ENCODE results near the gene NAPSA.
"Not testable (repeated sequence)": the region's sequence is repeated elsewhere in the genome, so short reads cannot be mapped to it uniquely, and the experiment has no call there.

Gene NAPSA

GRCh38 chr19:50358483-50359327 is 6.7 kb downstream of the NAPSA start:
- DNase-seq = peak; percentile 79

GRCh38 chr19:50357178-50358100 is 8.0 kb downstream of the NAPSA start:
- DNase-seq = peak; percentile 89

- DNase-seq = no peak
Observed at GRCh38 chr19:50356691-50357177, 8.7 kb downstream of the NAPSA start.

- not testable (repeated sequence) for DNase-seq
Observed at GRCh38 chr19:50353487-50353880, 12.0 kb downstream of the NAPSA start.

GRCh38 chr19:50352242-50352641 is 13.2 kb downstream of the NAPSA start:
- DNase-seq = no peak

- no peak for DNase-seq
Observed at GRCh38 chr19:50349277-50350057, 16.0 kb downstream of the NAPSA start.

GRCh38 chr19:50347089-50347581 is 18.3 kb downstream of the NAPSA start:
- not testable (repeated sequence) for DNase-seq

GRCh38 chr19:50344661-50345318 is 20.6 kb downstream of the NAPSA start:
- DNase-seq = no peak

GRCh38 chr19:50341091-50341564 is 24.3 kb downstream of the NAPSA start:
- DNase-seq = no peak

- DNase-seq = no peak
Observed at GRCh38 chr19:50340331-50340730, 25.1 kb downstream of the NAPSA start.

GRCh38 chr19:50337031-50337430 is 28.4 kb downstream of the NAPSA start:
- DNase-seq = not testable (repeated sequence)

- no peak for DNase-seq
Observed at GRCh38 chr19:50334741-50335421, 30.6 kb downstream of the NAPSA start.

GRCh38 chr19:50333737-50334617 is 31.5 kb downstream of the NAPSA start:
- peak; percentile 97 for DNase-seq

- DNase-seq = peak; percentile 98
Observed at GRCh38 chr19:50333235-50333736, 32.2 kb downstream of the NAPSA start.

- DNase-seq = peak; percentile 82
Observed at GRCh38 chr19:50332244-50333038, 33.0 kb downstream of the NAPSA start.

- DNase-seq = no peak
Observed at GRCh38 chr19:50331994-50332243, 33.5 kb downstream of the NAPSA start.

GRCh38 chr19:50331221-50331993 is 34.0 kb downstream of the NAPSA start:
- peak; percentile 23 for DNase-seq

- DNase-seq = peak; percentile 96
Observed at GRCh38 chr19:50330365-50331078, 34.9 kb downstream of the NAPSA start.

All from eye (tissue), 1 donor.